Endometrium (tissue), 2 donors: ENCODE data around the gene GAK.

Experiments
- FAIRE-seq: peaks from 2 replicates; lab custom pipeline; 2012; peaks lifted over from hg19 to GRCh38; lab: Jason Lieb, UNC
- donor health status: control.
- donor health status: control.

The GAK gene

GRCh38 chr4:907103-907400 is 25.1 kb downstream of the GAK start:
- FAIRE-seq = no peak

- no peak for FAIRE-seq
These were observed 25.6 kb downstream of the GAK start for GRCh38 chr4:906339-907102.

- no peak for FAIRE-seq
These were observed 26.4 kb downstream of the GAK start for GRCh38 chr4:905485-906338.

- FAIRE-seq = no peak
These were observed 28.8 kb downstream of the GAK start for GRCh38 chr4:903066-904046.

GRCh38 chr4:901192-901910 is 30.8 kb downstream of the GAK start:
- no peak for FAIRE-seq

GRCh38 chr4:900721-901120 is 31.4 kb downstream of the GAK start:
- no peak for FAIRE-seq

GRCh38 chr4:900073-900472 is 32.0 kb downstream of the GAK start:
- no peak for FAIRE-seq

GRCh38 chr4:899556-899906 is 32.6 kb downstream of the GAK start:
- no peak for FAIRE-seq

GRCh38 chr4:898869-899555 is 33.1 kb downstream of the GAK start:
- FAIRE-seq = no peak

GRCh38 chr4:898123-898522 is 34.0 kb downstream of the GAK start:
- FAIRE-seq = no peak

GRCh38 chr4:896630-897029 is 35.5 kb downstream of the GAK start:
- FAIRE-seq = no peak

- no peak for FAIRE-seq
These were observed 35.9 kb downstream of the GAK start for GRCh38 chr4:896216-896615.

GRCh38 chr4:895596-895995 is 36.5 kb downstream of the GAK start:
- no peak for FAIRE-seq

GRCh38 chr4:893995-894705 is 38.0 kb downstream of the GAK start:
- no peak for FAIRE-seq

- FAIRE-seq = no peak
These were observed 38.7 kb downstream of the GAK start for GRCh38 chr4:893276-893994.

- no peak for FAIRE-seq
These were observed 39.3 kb downstream of the GAK start for GRCh38 chr4:892780-893179.

- FAIRE-seq = no peak
These were observed 40.4 kb downstream of the GAK start for GRCh38 chr4:891747-892146.

GRCh38 chr4:890036-890695 is 42.0 kb downstream of the GAK start:
- FAIRE-seq = no peak

- no peak for FAIRE-seq
These were observed 42.6 kb downstream of the GAK start for GRCh38 chr4:889516-889915.
